Middle frontal gyrus (tissue), 1 donor: ENCODE data around the gene ZCCHC24.
"Not testable (repeated sequence)": the region's sequence is repeated elsewhere in the genome, so short reads cannot be mapped to it uniquely, and the experiment has no call there.

Experiments
- DNase-seq: peaks from one replicate; pipeline ENCODE4 v3.0.0-alpha.2; 2015; ENCODE audit warnings: low spot score; ENCODE audit errors: extremely low spot score

Gene ZCCHC24

DNA sequence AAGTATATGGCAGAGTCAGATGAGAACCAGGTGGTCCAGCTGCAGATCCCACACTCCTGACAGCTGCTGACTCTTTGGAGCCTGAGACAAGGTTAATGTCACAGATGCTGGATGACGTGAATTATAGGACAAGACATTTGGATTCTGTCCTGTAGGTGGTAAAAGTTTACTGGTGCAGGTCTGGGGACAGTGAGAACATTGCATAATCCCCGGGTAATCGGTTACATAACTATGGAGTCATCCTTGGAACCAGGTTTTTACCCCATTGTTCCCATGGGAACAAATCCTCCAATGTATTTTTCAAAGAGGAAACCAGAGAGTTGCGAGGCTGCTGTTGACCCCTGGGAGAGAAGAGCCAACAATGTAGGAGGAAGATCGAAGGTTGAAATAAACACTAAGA, 27.5 kb upstream of the ZCCHC24 start:
- no peak for DNase-seq

DNA sequence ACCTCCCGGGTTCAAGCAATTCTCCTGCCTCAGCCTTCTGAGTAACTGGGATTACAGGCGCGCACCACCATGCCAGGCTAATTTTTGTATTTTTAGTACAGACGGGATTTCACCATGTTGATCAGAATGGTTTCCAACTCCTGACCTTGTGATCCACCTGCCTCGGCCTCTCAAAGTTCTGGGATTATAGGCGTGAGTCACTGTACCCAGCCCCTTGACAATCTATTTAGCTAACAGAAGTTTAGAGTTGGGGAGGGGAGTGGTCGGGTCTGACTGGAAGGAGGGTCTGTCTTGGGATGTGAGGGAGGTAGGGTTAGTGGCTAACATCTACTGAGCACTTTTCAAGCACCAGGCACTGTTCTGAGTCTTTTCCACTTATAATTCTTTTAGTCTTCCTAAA, 27.0 kb upstream of the ZCCHC24 start:
- DNase-seq: no peak

- no peak for DNase-seq
Measured at GRCh38 chr10:79471776-79472175, 26.4 kb upstream of the ZCCHC24 start.

GRCh38 chr10:79470096-79470495, 24.7 kb upstream of the ZCCHC24 start:
- DNase-seq: no peak

- DNase-seq: no peak
Measured at GRCh38 chr10:79468841-79469585, 23.6 kb upstream of the ZCCHC24 start.

DNA sequence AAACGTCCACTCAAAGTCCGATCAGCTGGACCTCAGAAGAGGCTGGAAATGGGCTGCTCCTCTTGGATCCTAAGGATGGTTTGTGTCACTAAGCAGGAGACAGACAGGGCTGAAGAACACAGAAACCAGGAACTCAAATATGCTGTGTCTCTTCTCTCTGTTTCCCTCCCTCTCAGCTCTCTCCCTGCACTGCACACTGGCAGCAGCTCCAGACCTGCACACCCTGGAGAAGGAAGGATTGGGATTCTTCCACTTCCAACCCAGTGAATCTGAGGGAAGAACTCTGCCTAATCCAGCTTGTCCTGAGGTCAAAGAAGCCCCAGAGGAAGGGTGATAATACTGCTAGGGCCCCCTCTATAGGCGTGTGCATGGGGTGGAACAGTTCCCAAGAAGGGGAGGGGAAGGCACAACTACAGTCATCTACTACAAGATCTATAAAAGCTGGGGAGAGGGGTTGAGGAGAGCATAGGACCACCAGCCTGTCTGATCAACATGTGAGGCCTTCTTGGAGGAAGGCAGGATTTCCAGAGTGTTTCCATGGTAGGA, 22.7 kb upstream of the ZCCHC24 start:
- DNase-seq: no peak

DNA sequence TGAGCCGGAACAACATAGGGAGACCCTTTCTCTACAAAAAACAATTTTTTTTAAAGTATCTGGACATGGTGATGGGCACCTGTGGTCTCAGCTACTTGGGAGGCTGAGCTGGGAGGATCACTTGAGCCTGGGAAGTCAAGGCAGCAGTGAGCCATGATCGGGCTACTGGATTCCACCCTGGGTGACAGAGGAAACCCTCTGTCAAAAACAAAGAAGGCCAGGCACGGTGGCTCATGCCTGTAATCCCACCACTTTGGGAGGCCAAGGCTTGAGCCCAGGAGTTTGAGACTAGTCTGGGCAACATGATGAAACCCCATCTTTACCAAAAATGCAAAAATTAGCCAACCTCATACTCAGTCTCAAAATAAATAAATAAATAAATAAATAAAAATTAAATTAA, 19.9 kb upstream of the ZCCHC24 start:
- DNase-seq: no peak

DNA sequence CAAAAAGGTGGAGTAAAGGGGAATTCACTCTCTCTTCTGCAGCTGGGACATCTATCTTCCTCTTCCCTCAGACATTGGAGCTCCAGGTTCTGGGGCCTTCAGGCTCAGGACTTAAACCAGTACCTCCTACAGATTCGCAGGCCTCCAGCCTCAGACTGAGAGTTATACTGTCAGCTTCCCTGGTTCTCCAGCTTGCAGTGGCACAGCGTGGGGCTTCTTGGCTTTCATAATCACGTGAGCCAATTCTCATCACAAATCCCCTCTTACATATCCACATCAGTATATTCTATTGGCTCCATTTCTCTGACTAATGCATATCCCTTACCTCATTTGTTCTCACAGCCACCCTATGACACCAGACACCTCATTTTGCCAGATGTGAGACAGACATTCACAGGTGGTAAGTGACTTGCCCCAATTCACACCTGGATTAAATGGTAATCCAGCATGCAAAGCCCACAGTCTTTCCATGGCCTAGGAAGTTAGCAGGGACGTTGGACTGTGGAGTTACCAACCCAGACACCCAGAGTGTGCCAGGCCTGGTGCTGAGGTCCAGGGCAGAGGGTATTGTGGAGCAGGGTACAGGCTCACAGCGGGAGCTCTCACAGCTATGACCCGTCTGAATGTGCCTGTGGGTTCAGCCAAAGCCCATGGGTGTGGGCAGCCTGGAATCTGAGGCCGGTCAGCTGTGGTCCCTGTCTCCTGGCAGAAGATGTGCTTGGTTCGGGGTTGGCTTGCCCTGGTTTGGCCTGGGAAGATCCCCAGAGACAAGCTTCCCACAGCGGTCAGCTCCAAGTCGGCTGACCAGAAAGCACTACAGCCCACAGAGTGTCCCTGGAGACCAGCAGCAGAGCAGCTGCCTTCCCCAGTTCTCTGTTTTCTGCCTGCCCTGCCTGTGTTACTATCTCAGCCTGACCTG, 18.4 kb upstream of the ZCCHC24 start:
- no peak for DNase-seq

DNA sequence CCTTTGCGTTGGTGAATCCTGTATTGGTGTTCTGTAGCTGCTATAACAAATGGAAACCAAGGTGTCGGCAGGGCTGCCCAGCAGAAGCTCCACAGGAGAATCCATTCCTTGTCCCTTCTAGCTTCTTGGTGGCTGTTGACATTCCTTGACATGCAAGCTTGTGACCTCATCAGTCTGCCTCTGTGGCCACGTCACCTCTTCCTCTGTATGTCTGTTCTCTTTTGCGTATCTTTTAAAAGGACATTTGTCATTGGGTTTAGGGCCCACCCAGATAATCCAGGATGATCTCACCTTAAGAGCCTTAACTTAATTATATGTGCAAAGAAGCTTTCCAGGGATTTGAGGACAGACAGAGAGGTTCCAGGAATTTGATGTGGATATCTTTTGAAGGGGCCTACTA, 15.3 kb upstream of the ZCCHC24 start:
- DNase-seq: no peak

- no peak for DNase-seq
Measured at GRCh38 chr10:79459243-79459642, 13.8 kb upstream of the ZCCHC24 start.

- DNase-seq: no peak
Measured at GRCh38 chr10:79458483-79458882, 13.1 kb upstream of the ZCCHC24 start.

DNA sequence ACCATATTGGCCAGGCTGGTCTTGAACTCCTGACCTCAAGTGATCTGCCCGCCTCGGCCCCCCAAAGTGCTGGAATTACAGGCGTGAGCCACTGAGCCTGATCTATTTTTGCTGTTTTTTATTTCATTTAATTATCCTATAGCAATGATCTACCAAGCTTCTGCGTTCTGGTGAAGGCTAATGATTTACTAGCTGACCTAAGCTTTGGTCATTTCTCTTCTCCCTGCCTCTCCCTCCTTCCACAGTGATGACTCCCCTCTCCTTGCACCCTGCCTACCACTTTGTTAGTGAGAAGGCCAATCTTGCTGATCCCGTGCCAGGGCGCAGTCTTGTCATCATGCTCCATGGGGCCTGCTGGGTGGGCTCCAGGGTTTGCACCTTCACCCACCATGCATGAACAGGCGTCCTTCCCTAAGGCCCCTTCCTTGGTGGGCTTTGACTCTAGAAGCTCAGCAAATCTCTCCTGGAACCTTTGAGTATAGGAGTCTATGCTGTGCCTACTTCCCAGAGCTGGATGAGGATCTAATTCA, 11.9 kb upstream of the ZCCHC24 start:
- DNase-seq: no peak

- no peak for DNase-seq
Measured at GRCh38 chr10:79454259-79454658, 8.8 kb upstream of the ZCCHC24 start.

GRCh38 chr10:79453392-79453791, 8.0 kb upstream of the ZCCHC24 start:
- DNase-seq: no peak

DNA sequence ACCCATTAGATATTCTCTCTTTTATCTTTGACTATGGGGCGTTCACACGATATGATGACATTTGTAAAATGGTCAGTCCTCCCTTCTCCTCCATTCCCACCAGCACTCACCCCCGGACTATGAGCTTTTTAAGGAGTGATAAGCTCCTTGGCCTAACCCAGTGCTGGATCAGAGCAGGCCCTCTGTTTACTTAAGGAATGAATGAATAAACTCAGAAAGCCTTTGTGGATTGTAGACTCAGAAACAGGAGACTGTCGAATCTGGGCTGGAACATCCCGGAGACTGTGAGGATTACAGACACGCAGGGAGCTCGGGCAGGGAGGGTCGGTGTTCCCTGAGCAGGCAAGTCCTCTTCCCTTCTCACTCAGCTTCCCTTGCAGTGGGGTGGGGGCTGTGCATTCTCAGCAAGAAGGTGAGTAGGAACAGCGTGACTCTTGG, 6.8 kb upstream of the ZCCHC24 start:
- no peak for DNase-seq

- DNase-seq: no peak
Measured at GRCh38 chr10:79451046-79451699, 5.7 kb upstream of the ZCCHC24 start.

DNA sequence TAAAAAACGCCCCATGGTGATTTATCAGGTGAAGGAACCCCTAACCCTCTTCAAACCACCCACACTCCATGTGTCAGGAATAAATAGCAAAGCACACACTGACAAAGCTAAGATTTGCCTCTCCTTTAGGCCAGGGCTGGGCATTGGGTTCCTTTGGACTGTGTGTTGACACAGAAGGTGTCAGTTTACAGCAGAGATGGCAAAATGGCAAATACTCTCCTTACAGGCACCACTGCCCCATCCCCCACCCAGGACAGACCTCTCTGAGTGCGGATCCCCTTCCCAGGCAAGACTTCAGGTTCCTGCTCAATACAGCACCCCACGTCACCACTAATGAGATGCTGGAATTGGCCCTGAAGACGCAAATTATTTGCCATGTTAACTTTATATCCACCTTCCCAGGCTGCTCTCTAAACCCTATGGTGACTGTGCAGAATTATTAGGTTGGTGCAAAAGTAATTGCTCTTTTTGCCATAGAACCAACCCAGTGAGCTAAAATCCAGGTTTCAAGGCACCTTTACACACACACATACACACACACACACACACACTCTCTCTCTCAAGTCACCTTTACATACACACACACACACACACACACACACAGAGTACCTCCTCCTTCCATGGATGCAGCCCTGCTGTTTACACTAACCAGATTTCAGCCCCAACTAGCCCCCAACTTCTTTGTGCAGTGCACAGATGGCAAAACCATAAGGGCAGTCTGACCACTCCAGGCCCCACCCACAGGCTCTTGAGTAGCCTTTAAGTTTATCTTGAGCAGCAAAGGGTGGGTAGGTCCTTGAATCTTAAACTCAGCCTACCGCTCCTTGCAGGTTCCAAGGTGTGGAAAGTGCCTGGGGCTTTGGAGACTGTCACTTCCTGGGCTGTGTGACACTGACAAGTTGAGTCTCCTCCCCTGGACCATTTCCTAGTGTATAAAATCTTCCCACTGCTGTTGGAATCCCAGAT, 4.0 kb upstream of the ZCCHC24 start:
- DNase-seq: no peak

- DNase-seq: no peak
Measured at GRCh38 chr10:79448732-79449049, 3.3 kb upstream of the ZCCHC24 start.

DNA sequence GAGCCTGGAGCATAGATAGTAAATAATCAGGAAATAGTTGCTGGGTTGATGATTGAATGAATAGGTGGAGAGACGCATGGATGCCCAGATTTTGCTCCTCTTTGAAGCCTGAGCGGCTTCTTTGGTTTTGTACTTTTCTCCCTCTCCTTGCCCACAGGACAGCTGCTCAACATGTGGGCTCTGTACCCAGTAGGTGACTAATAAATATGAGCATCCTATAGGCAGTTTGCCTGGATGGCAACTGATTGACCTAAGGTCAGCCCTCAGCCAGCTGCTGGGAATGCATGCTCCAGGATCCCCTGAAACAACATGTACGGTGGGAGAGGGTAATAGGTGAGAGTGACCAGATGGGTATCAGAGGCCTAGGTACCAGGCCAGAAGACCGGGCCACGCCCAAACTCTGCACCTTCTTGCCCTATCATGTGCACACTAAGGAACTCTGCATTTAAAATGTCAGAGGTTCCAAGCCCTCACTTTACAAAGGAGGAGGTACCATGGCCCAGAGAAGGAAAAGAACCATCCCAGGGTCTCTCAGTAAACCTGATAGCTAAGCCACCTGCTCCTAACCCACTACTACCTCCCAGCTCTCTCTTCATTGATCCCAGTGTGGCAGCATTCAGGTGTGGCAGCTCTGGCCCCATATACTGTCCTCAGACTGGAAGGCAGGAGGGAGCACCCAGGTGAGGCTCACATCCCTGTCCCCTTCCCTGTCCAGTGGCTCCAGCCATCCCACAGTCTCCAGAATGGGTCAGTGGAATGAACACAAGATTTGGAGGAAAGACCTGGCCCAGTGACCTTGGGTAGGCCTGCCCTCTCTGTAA, 2.7 kb upstream of the ZCCHC24 start:
- no peak for DNase-seq

- DNase-seq: not testable (repeated sequence)
Measured at GRCh38 chr10:79447249-79447648, 1.8 kb upstream of the ZCCHC24 start.
